ENCODE measurements around the gene CELF4.

CELF4 gene

GRCh38 chr18:37426586-37426985 is 139.0 kb downstream of the CELF4 start:
- Mint-ChIP-seq H3K27ac (no peak overlapping the region), H3K36me3 (ENCODE audit: low read depth) (no peaks in the 10 kb centered on the region)
- intact Hi-C loops (cut with micrococcal nuclease), result no loop called here

DNA sequence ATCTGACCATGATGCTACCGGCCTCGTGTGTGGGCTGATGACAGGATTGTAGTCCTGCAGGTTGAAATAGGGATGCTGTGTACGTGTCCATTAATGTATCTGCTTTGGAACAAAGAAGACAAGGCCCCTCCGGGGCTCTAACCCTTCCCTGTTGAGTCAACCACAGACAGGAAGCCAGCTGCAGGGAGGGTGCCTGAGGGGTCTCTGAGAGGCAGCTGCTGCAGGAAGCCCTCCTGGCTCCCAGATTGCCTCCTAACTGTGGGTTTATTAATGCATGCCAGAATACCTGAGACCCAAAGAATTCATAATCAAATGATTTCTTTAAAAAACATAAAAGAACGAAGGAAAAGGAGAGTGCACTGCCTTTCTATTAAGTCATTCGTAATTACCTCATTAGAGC is 140.4 kb downstream of the CELF4 start:
- no peaks in the 10 kb centered on the region for H3K4me1 Mint-ChIP-seq (ENCODE audit: low read depth)
- H3K27me3 Mint-ChIP-seq, result no peaks in the 10 kb centered on the region
- no peak overlapping the region for H3K4me3 Mint-ChIP-seq
- no peak overlapping the region for H3K27ac Mint-ChIP-seq
- H3K36me3 Mint-ChIP-seq (ENCODE audit: low read depth), result no peaks in the 10 kb centered on the region
- intact Hi-C loops (cut with micrococcal nuclease), result no loop called here
- H3K9me3 Mint-ChIP-seq, result no peaks in the 10 kb centered on the region

More at GRCh38 chr18:37426586-37426985, 139.0 kb downstream of the CELF4 start:
- Mint-ChIP-seq H3K9me3 (no peaks in the 10 kb centered on the region), H3K4me3 (no peak overlapping the region), H3K4me1 (ENCODE audit: low read depth) (no peaks in the 10 kb centered on the region), H3K27me3 (no peaks in the 10 kb centered on the region)

GRCh38 chr18:37424507-37424906 is 141.1 kb downstream of the CELF4 start:
- no peaks in the 10 kb centered on the region for H3K27me3 Mint-ChIP-seq
- H3K4me3 Mint-ChIP-seq, result no peak overlapping the region
- H3K9me3 Mint-ChIP-seq, result no peaks in the 10 kb centered on the region
- H3K4me1 Mint-ChIP-seq (ENCODE audit: low read depth), result no peaks in the 10 kb centered on the region
- H3K27ac Mint-ChIP-seq, result no peak overlapping the region
- intact Hi-C loops (cut with micrococcal nuclease), result no loop called here
- H3K36me3 Mint-ChIP-seq (ENCODE audit: low read depth), result no peaks in the 10 kb centered on the region

DNA sequence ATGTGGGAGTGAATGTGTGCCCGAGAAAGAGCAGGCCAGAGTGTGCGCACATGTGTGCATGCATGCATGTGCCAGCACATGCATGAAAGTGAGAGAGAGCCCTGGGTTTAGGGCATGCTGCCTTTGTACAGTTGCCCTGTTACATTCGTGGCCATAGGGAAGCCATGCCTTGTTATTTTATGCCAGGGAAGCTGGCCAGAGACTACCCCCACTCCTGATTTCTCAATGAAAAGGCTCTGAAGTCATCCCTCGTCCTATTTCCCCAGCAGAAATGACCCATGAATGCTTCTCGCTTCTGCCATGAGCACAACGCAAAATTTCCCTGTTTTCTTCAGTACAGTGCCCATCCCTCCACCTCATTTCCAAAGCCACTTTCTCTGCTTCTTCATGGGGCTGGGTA is 143.0 kb downstream of the CELF4 start:
- H3K36me3 Mint-ChIP-seq (ENCODE audit: low read depth), result no peaks in the 10 kb centered on the region
- H3K4me3 Mint-ChIP-seq, result no peak overlapping the region
- H3K9me3 Mint-ChIP-seq, result no peaks in the 10 kb centered on the region
- intact Hi-C loops (cut with micrococcal nuclease), result no loop called here
- H3K4me1 Mint-ChIP-seq (ENCODE audit: low read depth), result no peaks in the 10 kb centered on the region
- no peak overlapping the region for H3K27ac Mint-ChIP-seq
- no peaks in the 10 kb centered on the region for H3K27me3 Mint-ChIP-seq

GRCh38 chr18:37422116-37422515 is 143.5 kb downstream of the CELF4 start:
- Mint-ChIP-seq H3K4me3 (no peak overlapping the region), H3K36me3 (ENCODE audit: low read depth) (no peaks in the 10 kb centered on the region), H3K9me3 (no peaks in the 10 kb centered on the region), H3K27me3 (no peaks in the 10 kb centered on the region), H3K27ac (no peak overlapping the region), H3K4me1 (ENCODE audit: low read depth) (no peaks in the 10 kb centered on the region)
- intact Hi-C loops (cut with micrococcal nuclease), result no loop called here

GRCh38 chr18:37421341-37422077 is 144.1 kb downstream of the CELF4 start:
- Mint-ChIP-seq H3K4me1 (ENCODE audit: low read depth) (no peaks in the 10 kb centered on the region), H3K27ac (no peak overlapping the region), H3K27me3 (no peaks in the 10 kb centered on the region), H3K4me3 (no peak overlapping the region), H3K9me3 (no peaks in the 10 kb centered on the region), H3K36me3 (ENCODE audit: low read depth) (no peaks in the 10 kb centered on the region)
- intact Hi-C loops (cut with micrococcal nuclease), result no loop called here

GRCh38 chr18:37420315-37420880 is 145.2 kb downstream of the CELF4 start:
- Mint-ChIP-seq H3K27me3 (no peaks in the 10 kb centered on the region), H3K9me3 (no peaks in the 10 kb centered on the region), H3K36me3 (ENCODE audit: low read depth) (no peaks in the 10 kb centered on the region), H3K4me1 (ENCODE audit: low read depth) (no peaks in the 10 kb centered on the region), H3K27ac (no peak overlapping the region), H3K4me3 (no peak overlapping the region)
- intact Hi-C loops (cut with micrococcal nuclease), result no loop called here

DNA sequence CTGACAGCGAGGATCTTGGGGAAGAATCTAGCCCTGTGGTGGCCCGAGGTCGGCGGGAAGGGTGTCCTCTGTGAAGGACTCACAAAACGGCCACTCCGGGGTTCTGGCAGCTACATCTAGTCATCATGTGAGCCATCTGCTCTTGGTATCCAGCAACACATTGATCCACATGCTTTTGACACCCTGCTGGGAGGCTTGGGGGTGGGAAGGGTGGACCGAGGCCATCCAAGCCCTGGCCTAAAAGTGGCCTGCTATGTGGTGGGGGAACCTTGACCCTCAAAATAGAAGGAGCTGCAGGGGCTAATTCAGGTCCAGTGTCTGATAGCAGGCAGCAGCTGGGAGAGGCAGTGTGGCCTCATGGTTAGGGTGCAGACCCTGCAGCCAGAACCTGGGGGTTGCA is 145.7 kb downstream of the CELF4 start:
- Mint-ChIP-seq H3K4me3 (no peak overlapping the region), H3K9me3 (no peaks in the 10 kb centered on the region), H3K36me3 (ENCODE audit: low read depth) (no peaks in the 10 kb centered on the region), H3K27me3 (no peaks in the 10 kb centered on the region), H3K4me1 (ENCODE audit: low read depth) (no peaks in the 10 kb centered on the region), H3K27ac (no peak overlapping the region)
- intact Hi-C loops (cut with micrococcal nuclease), result no loop called here

- H3K27me3 Mint-ChIP-seq, result no peaks in the 10 kb centered on the region
- no peaks in the 10 kb centered on the region for H3K4me1 Mint-ChIP-seq (ENCODE audit: low read depth)
- H3K27ac Mint-ChIP-seq, result no peak overlapping the region
- intact Hi-C loops (cut with micrococcal nuclease), result no loop called here
- no peaks in the 10 kb centered on the region for H3K36me3 Mint-ChIP-seq (ENCODE audit: low read depth)
- H3K4me3 Mint-ChIP-seq, result no peak overlapping the region
- H3K9me3 Mint-ChIP-seq, result no peaks in the 10 kb centered on the region
Measured at GRCh38 chr18:37419315-37419714, 146.3 kb downstream of the CELF4 start.

- Mint-ChIP-seq H3K36me3 (ENCODE audit: low read depth) (no peaks in the 10 kb centered on the region), H3K27ac (no peak overlapping the region), H3K9me3 (no peaks in the 10 kb centered on the region), H3K27me3 (no peaks in the 10 kb centered on the region), H3K4me3 (no peak overlapping the region), H3K4me1 (ENCODE audit: low read depth) (no peaks in the 10 kb centered on the region)
- intact Hi-C loops (cut with micrococcal nuclease), result no loop called here
Measured at GRCh38 chr18:37414816-37415215, 150.8 kb downstream of the CELF4 start.

GRCh38 chr18:37412829-37413228 is 152.8 kb downstream of the CELF4 start:
- intact Hi-C loops (cut with micrococcal nuclease), result no loop called here

DNA sequence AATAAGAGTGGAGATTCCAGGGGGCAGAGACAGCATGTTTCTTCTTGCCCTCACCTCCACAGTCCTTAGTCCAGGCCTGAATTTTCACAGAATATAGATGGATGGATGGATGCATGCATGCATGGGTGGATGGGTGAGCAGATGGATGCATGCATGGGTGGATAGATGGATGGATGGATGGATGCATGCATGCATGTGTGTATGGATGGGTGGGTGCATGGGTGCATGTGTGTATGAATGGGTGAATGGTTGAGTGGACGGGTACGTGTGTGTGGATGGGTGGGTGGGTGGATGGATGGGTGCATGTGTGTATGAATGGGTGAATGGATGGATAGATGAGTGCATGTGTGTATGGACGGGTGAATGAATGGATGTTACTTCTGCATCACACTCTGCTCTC is 153.3 kb downstream of the CELF4 start:
- Mint-ChIP-seq H3K36me3 (ENCODE audit: low read depth) (no peaks in the 10 kb centered on the region), H3K27ac (no peak overlapping the region), H3K4me3 (no peak overlapping the region), H3K9me3 (no peaks in the 10 kb centered on the region), H3K4me1 (ENCODE audit: low read depth) (no peaks in the 10 kb centered on the region), H3K27me3 (no peaks in the 10 kb centered on the region)
- intact Hi-C loops (cut with micrococcal nuclease), result no loop called here

More at GRCh38 chr18:37412829-37413228, 152.8 kb downstream of the CELF4 start:
- no peaks in the 10 kb centered on the region for H3K27me3 Mint-ChIP-seq
- no peak overlapping the region for H3K27ac Mint-ChIP-seq
- no peaks in the 10 kb centered on the region for H3K36me3 Mint-ChIP-seq (ENCODE audit: low read depth)
- H3K4me3 Mint-ChIP-seq, result no peak overlapping the region
- no peaks in the 10 kb centered on the region for H3K4me1 Mint-ChIP-seq (ENCODE audit: low read depth)
- no peaks in the 10 kb centered on the region for H3K9me3 Mint-ChIP-seq

GRCh38 chr18:37409878-37410277 is 155.7 kb downstream of the CELF4 start:
- H3K36me3 Mint-ChIP-seq (ENCODE audit: low read depth), result no peaks in the 10 kb centered on the region
- H3K4me3 Mint-ChIP-seq, result no peak overlapping the region
- intact Hi-C loops (cut with micrococcal nuclease), result no loop called here
- H3K27ac Mint-ChIP-seq, result no peak overlapping the region
- H3K9me3 Mint-ChIP-seq, result no peaks in the 10 kb centered on the region
- H3K27me3 Mint-ChIP-seq, result no peaks in the 10 kb centered on the region
- H3K4me1 Mint-ChIP-seq (ENCODE audit: low read depth), result no peaks in the 10 kb centered on the region

DNA sequence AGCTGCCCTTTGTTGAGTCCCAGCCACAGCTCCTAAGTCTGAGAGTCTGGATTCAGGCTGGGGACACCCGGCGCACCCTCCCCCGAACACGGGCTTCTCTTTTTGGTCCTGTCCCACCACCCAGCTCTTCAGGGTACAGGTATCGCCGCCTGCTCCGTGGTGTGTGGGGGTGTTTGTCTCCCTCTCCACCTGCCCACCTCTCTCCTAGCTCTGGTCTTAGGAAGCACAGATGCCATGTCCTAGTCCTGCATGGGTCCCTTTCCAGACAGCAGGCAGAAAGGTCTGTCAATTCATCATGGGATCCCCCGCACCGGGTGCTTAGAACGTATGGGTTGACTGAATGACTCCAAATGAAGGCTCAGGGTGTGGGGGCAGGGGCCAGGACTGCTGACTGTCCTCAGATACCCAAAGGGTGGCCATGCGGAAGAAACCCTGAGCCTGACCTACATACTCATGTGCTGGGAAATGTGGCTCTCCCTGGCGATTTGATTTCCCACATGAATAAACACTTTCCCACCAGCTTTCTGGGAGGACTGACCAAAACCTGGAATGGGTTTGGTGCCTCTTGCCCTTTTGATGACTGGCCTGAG is 156.8 kb downstream of the CELF4 start:
- Mint-ChIP-seq H3K9me3 (no peaks in the 10 kb centered on the region), H3K4me3 (no peak overlapping the region), H3K27ac (no peak overlapping the region), H3K4me1 (ENCODE audit: low read depth) (no peaks in the 10 kb centered on the region), H3K36me3 (ENCODE audit: low read depth) (no peaks in the 10 kb centered on the region), H3K27me3 (no peaks in the 10 kb centered on the region)
- intact Hi-C loops (cut with micrococcal nuclease), result no loop called here
